ENCODE data around the gene SCNN1A.
"Not testable (repeated sequence)": the region's sequence is repeated elsewhere in the genome, so short reads cannot be mapped to it uniquely, and the experiment has no call there.

The SCNN1A gene

DNA sequence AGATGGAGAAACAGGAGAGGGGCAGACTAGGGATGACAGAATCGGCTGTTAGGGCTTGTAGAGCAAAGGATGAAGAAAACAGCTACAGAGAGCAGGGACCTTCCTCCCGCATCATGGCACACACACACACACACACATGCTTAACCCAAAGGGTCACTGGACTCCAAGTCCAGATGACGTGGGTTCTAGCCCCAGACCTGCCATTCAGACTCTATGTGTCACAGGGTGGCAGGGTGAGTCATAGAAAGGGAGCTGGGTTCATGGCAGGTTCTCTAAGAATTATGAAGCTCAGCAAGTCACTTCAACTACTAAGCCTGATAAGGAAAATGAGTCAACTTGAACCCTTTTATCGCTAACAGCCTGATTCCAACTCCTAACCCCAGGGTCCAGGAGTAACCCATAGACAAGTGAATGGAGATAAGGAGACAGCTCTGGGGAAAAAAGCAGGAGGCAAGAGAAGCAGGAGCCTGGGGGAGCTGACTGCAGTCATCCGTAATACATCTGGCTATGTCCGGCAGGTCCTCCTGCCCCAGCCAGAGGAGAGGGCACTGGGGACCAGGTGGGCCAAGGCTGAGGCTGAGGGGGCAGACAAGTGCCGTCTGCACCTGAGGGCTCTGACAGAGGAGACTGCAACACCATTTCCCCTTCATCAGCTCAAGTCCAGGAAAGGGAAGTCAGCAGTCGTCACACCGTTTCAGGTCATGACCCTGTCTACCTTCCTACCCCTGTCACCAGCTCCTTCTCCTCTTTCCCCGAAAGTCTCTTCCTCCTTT, 29.9 kb downstream of the SCNN1A start:
- no peak overlapping the region for H3K4me3 ChIP-seq (ENCODE audit: low read length)
- TF ChIP-seq, protein P1, sequence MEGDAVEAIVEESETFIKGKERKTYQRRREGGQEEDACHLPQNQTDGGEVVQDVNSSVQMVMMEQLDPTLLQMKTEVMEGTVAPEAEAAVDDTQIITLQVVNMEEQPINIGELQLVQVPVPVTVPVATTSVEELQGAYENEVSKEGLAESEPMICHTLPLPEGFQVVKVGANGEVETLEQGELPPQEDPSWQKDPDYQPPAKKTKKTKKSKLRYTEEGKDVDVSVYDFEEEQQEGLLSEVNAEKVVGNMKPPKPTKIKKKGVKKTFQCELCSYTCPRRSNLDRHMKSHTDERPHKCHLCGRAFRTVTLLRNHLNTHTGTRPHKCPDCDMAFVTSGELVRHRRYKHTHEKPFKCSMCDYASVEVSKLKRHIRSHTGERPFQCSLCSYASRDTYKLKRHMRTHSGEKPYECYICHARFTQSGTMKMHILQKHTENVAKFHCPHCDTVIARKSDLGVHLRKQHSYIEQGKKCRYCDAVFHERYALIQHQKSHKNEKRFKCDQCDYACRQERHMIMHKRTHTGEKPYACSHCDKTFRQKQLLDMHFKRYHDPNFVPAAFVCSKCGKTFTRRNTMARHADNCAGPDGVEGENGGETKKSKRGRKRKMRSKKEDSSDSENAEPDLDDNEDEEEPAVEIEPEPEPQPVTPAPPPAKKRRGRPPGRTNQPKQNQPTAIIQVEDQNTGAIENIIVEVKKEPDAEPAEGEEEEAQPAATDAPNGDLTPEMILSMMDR (conservative IDR thresholded peaks at IDR 0.05; ENCODE audit: low read length), result no peak
- peak; percentile 88 for DNase-seq (ENCODE audit: low read depth)

DNA sequence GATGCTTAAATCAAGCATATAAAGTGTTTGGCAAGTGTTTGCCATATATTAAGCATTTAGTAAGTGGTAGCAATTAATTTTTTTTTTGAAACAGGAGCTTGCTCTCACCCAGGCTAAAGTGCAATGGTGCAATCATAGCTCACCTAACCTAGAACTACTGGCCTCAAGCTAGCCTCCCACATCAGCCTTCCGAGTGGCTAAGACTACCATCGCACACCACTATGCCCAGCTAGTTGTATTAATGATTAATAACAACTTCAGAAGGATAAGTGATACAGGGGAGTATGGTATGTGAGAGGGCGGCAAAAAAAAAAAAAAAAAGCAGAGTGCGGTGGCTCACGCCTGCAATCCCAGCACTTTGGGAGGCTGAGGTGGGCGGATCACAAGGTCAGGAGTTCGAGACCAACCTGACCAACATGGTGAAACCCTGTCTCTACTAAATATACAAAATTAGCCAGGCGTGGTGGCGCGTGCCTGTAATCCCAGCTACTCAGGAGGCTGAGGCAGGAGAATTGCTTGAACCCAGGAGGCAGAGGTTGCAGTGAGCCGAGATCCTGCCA, 31.2 kb downstream of the SCNN1A start:
- not testable (repeated sequence) for H3K4me3 ChIP-seq (ENCODE audit: low read length); DNase-seq (ENCODE audit: low read depth)

DNA sequence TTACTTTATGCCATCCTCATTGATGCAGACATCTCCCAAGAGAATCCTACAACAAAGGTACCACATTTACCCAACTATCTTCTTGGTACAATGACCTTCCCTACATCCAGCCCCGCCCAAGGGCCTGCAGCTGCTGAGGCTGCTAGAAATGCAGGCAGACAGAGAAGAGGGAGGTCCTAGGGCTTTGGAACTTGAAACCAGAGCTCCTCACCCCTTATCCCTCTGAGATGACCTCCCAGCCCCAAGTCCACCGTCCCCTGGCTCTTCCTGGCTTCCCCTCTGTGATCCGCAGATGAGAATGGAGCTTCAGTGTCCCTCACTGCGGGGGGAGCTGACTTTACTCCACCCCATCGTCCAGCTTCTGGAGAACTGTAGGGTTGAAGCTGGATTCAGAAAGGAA, 31.8 kb downstream of the SCNN1A start:
- no peak overlapping the region for H3K4me3 ChIP-seq (ENCODE audit: low read length)
- TF ChIP-seq, protein P1 (conservative IDR thresholded peaks at IDR 0.05; ENCODE audit: low read length), result no peak
- no peak for DNase-seq (ENCODE audit: low read depth)

DNA sequence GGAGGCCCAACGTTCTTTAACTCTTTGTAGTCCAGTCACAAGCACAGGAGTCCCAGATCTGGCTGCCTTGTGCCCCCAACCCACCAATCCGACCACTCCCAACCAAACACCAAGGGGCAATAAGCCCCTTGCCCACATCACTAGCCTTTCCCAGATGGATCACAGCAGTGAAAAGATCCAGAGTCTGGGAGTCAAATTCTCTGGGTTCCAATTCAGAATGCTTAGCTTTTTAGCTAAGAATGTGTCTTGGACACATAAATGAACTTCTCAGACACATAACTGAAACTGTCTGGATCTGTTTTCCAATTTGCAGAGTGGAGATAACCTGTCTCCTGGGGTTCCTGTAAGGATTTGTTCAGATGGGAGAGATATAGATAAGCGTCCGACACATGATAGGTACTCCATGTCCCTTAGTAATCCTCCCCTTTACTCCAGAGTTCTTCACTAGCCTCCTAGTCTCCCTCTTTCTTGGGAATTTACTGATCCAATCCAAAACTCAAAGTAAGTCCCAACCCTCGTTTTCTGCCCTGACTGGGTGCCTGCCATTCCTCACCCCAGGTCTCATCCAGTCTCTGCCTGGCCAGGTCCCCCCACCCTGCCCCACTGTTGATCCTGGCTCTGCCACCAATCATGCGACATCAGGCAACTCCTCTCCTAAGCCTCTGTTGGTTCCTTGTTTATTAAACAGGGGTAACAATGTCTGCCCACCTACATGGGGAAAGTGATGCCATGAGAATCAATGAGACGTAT, 33.0 kb downstream of the SCNN1A start:
- H3K4me3 ChIP-seq (ENCODE audit: low read length), result peak overlapping the region; percentile 100
- no peak for DNase-seq (ENCODE audit: low read depth)
- TF ChIP-seq, protein P1 (conservative IDR thresholded peaks at IDR 0.05; ENCODE audit: low read length), result no peak

DNA sequence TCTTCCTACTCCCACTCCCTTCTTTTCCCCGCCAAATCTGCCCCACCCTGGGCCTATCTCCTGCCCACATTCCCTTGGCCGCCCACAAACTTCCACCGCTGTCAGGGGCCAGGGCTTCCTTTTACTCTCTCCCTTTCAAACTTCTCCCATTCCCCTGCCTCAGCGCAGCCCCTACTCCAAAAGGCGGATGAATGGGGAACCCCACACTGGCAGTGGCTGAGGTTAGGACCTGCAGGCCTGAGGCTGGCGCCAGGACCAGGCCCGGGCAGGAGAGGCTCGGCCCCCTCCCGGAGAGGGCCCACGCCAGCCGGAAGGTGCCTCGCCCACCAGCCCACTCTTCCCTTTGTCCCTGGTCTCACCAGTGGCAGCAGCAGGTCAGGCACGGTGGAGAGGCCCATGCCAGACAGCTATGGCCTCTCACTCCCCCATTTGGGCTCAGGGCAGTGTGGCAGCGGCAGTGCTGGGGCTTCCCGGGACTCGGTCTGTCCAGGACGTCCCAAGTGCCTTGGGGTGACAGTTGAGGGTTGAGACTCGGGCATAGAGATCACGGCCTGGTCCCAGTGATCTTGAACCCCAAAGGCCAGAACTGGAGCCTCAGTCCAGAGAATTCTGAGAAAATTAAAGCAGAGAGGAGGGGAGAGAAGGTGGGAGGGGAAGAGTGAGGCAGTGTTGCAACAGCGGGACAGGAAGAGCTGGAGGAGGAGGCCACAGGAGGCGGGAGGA, 33.8 kb downstream of the SCNN1A start, which contains the start of gene TNFRSF1A:
TNFRSF1A (minus strand) TSS at position 660 of the 723 bp plus-strand sequence; CDS start at position 398, 262 bp downstream.
- peak within 1 kb of the TSS; percentile 100 for H3K4me3 ChIP-seq (ENCODE audit: low read length)
- peak; percentile 83 for DNase-seq (ENCODE audit: low read depth)
- TF ChIP-seq, protein P1 (conservative IDR thresholded peaks at IDR 0.05; ENCODE audit: low read length), result no peak

DNA sequence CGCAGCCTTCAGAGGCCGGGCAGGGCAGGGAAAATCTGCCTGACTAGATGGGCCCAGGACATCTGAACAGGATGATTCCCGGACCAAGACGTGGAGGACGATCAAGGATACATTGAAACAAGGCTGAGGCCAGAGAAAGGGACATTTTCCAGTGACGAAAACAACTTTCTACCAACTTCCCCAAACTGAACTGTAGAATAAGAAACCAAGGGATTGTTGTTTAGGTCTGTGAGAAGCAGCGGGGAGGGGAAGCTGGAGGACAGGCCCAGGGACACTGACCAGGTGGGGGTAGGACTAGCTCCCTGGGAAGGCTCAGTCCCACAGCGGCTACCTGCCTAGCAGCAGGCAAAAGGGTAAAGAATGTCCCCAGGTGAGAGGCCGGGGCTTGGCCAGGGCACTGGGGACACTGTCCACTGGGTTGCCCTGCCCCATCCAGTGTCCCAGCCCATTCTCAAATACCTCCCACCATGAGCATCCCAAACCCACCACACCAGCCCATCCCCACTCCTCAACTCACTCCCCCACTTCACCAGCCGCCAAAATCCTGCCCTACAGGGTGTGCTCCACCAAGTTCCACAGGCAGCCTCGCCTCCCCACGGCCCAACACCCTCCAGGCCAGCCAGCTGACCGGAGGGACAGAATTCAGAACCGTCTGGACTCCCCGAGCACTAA, 34.5 kb downstream of the SCNN1A start:
- peak overlapping the region; percentile 100 for H3K4me3 ChIP-seq (ENCODE audit: low read length)
- DNase-seq (ENCODE audit: low read depth), result no peak
- TF ChIP-seq, protein P1 (conservative IDR thresholded peaks at IDR 0.05; ENCODE audit: low read length), result no peak

Measured in AG10803 (cell line).